ENCODE data around the gene NUP93. TPM values are rescaled to one million over a fixed set of nuclear protein-coding genes. Genes with fewer than 3 reads are reported as not detected.

Gene NUP93
- polyA plus RNA-seq, 1 donor (not counting 4 experiments of a cell fraction or from before 2014, with no cell fraction given): 74.1 TPM

GRCh38 chr16:56879276-56879675 lies 149.3 kb downstream of the NUP93 start:
- dilution Hi-C loops (cut with MboI; ENCODE audit: extremely low pct_ligation_motif_present, low sequenced_read_pairs): no loop called here
- Histone ChIP-seq H3K4me1 (ENCODE audit: control insufficient read depth, extremely low read depth, insufficient read depth, low read length) (peaks cover 8% of the 10 kb centered on the region), H3K27ac (ENCODE audit: control insufficient read depth, insufficient read depth, low read length) (no peak overlapping the region), H3K9me3 (ENCODE audit: control insufficient read depth, low read depth, low read length) (no peaks in the 10 kb centered on the region), H3K27me3 (ENCODE audit: control insufficient read depth, extremely low read depth, insufficient read depth, low read length) (no peaks in the 10 kb centered on the region), H3K4me3 (ENCODE audit: control insufficient read depth in 2 of 3, extremely low read depth in 1 of 3, insufficient read depth in 2 of 3, low read depth in 1 of 3, low read length in 3 of 3) (no peak overlapping the region), H3K4me2 (ENCODE audit: control insufficient read depth, extremely low read depth, insufficient read depth, low read depth, low read length) (no peak overlapping the region), H2AFZ (ENCODE audit: control insufficient read depth, low read length) (no peak overlapping the region), H4K20me1 (ENCODE audit: control insufficient read depth, extremely low read depth, insufficient read depth, low read length) (no peaks in the 10 kb centered on the region), H3K36me3 (ENCODE audit: control insufficient read depth in 2 of 2, extremely low read depth in 1 of 2, insufficient read depth in 2 of 2, low read length in 2 of 2) (no peaks in the 10 kb centered on the region), H3K79me2 (ENCODE audit: control insufficient read depth, insufficient read depth, low read length) (no peaks in the 10 kb centered on the region), H3K9ac (ENCODE audit: control insufficient read depth, extremely low read depth, insufficient read depth, low read length) (no peak overlapping the region), H3K9me1 (ENCODE audit: control insufficient read depth, extremely low read depth, insufficient read depth, low read length) (no peaks in the 10 kb centered on the region)
- DNase-seq (ENCODE audit: low read depth, low spot score): no peak
- no peak for FAIRE-seq
- no peak for TF ChIP-seq EZH2 (IDR thresholded peaks at IDR 0.05; ENCODE audit: low read length)
- TF ChIP-seq CTCF (optimal IDR thresholded peaks at IDR 0.05 in 1 of 3, IDR thresholded peaks at IDR 0.05 in 1 of 3, conservative IDR thresholded peaks at IDR 0.05 in 1 of 3; ENCODE audit: extremely low read depth in 1 of 3, insufficient read depth in 2 of 3, low read length in 3 of 3): no peak

- H3K4me1 ChIP-seq (ENCODE audit: control insufficient read depth, extremely low read depth, insufficient read depth, low read length): peaks cover 8% of the 10 kb centered on the region
- H3K79me2 ChIP-seq (ENCODE audit: control insufficient read depth, insufficient read depth, low read length): no peaks in the 10 kb centered on the region
- no peak for FAIRE-seq
- H3K27ac ChIP-seq (ENCODE audit: control insufficient read depth, insufficient read depth, low read length): no peak overlapping the region
- H3K4me2 ChIP-seq (ENCODE audit: control insufficient read depth, extremely low read depth, insufficient read depth, low read depth, low read length): no peak overlapping the region
- no peak for DNase-seq (ENCODE audit: low read depth, low spot score)
- H3K27me3 ChIP-seq (ENCODE audit: control insufficient read depth, extremely low read depth, insufficient read depth, low read length): no peaks in the 10 kb centered on the region
- no peaks in the 10 kb centered on the region for H3K9me1 ChIP-seq (ENCODE audit: control insufficient read depth, extremely low read depth, insufficient read depth, low read length)
- dilution Hi-C loops (cut with MboI; ENCODE audit: extremely low pct_ligation_motif_present, low sequenced_read_pairs): no loop called here
- no peaks in the 10 kb centered on the region for H3K9me3 ChIP-seq (ENCODE audit: control insufficient read depth, low read depth, low read length)
- no peak overlapping the region for H3K4me3 ChIP-seq (ENCODE audit: control insufficient read depth in 2 of 3, extremely low read depth in 1 of 3, insufficient read depth in 2 of 3, low read depth in 1 of 3, low read length in 3 of 3)
- no peak overlapping the region for H3K9ac ChIP-seq (ENCODE audit: control insufficient read depth, extremely low read depth, insufficient read depth, low read length)
- H2AFZ ChIP-seq (ENCODE audit: control insufficient read depth, low read length): no peak overlapping the region
- H3K36me3 ChIP-seq (ENCODE audit: control insufficient read depth in 2 of 2, extremely low read depth in 1 of 2, insufficient read depth in 2 of 2, low read length in 2 of 2): no peaks in the 10 kb centered on the region
- no peaks in the 10 kb centered on the region for H4K20me1 ChIP-seq (ENCODE audit: control insufficient read depth, extremely low read depth, insufficient read depth, low read length)
- TF ChIP-seq EZH2 (IDR thresholded peaks at IDR 0.05; ENCODE audit: low read length): no peak
Measured at GRCh38 chr16:56880176-56880575, 150.2 kb downstream of the NUP93 start.

GRCh38 chr16:56880685-56881084 lies 150.8 kb downstream of the NUP93 start:
- no peak overlapping the region for H3K27ac ChIP-seq (ENCODE audit: control insufficient read depth, insufficient read depth, low read length)
- FAIRE-seq: no peak
- no peak overlapping the region for H2AFZ ChIP-seq (ENCODE audit: control insufficient read depth, low read length)
- no peak for DNase-seq (ENCODE audit: low read depth, low spot score)
- no peak for TF ChIP-seq EZH2 (IDR thresholded peaks at IDR 0.05; ENCODE audit: low read length)
- TF ChIP-seq CTCF (optimal IDR thresholded peaks at IDR 0.05 in 1 of 3, IDR thresholded peaks at IDR 0.05 in 1 of 3, conservative IDR thresholded peaks at IDR 0.05 in 1 of 3; ENCODE audit: extremely low read depth in 1 of 3, insufficient read depth in 2 of 3, low read length in 3 of 3): no peak
- H3K4me2 ChIP-seq (ENCODE audit: control insufficient read depth, extremely low read depth, insufficient read depth, low read depth, low read length): no peak overlapping the region
- dilution Hi-C loops (cut with MboI; ENCODE audit: extremely low pct_ligation_motif_present, low sequenced_read_pairs): no loop called here
- no peaks in the 10 kb centered on the region for H3K27me3 ChIP-seq (ENCODE audit: control insufficient read depth, extremely low read depth, insufficient read depth, low read length)
- H3K79me2 ChIP-seq (ENCODE audit: control insufficient read depth, insufficient read depth, low read length): no peaks in the 10 kb centered on the region
- no peaks in the 10 kb centered on the region for H3K36me3 ChIP-seq (ENCODE audit: control insufficient read depth in 2 of 2, extremely low read depth in 1 of 2, insufficient read depth in 2 of 2, low read length in 2 of 2)
- no peaks in the 10 kb centered on the region for H3K9me1 ChIP-seq (ENCODE audit: control insufficient read depth, extremely low read depth, insufficient read depth, low read length)
- no peaks in the 10 kb centered on the region for H4K20me1 ChIP-seq (ENCODE audit: control insufficient read depth, extremely low read depth, insufficient read depth, low read length)
- no peak overlapping the region for H3K9ac ChIP-seq (ENCODE audit: control insufficient read depth, extremely low read depth, insufficient read depth, low read length)
- no peak overlapping the region for H3K4me3 ChIP-seq (ENCODE audit: control insufficient read depth in 2 of 3, extremely low read depth in 1 of 3, insufficient read depth in 2 of 3, low read depth in 1 of 3, low read length in 3 of 3)
- peaks cover 8% of the 10 kb centered on the region for H3K4me1 ChIP-seq (ENCODE audit: control insufficient read depth, extremely low read depth, insufficient read depth, low read length)
- no peaks in the 10 kb centered on the region for H3K9me3 ChIP-seq (ENCODE audit: control insufficient read depth, low read depth, low read length)

Measured in keratinocyte (primary cell).